HG02970 (cell line): ENCODE data around the gene LIPC.

Source experiments
- ATAC-seq: cut with Tn5 transposase; IDR thresholded peaks from one replicate; pipeline ENCODE4 v1.9.1; 2021; ENCODE audit warnings: mild to moderate bottlenecking, moderate library complexity, moderate number of reproducible peaks; ENCODE audit not compliant: unreplicated experiment, low FRiP score

Gene LIPC

DNA sequence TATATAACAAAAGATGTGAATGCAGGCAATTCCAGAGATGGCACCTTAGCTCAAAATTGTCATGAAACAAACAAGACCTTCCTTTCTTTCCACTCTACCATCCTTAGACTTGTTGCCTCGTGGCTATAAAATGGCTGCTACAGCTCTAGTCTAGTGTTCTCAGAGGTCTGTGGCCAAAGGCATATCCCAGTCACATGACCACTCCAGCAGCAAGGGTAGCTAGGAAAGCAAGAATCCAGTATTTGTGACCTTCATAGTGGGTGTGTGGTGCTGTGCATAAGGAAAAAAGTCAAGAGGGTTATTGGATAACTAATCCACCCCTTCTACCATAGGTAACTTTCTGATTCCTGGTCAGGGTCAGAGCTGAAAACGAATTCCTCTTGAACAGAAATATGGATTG is 27.1 kb upstream of the LIPC start:
- no peak for ATAC-seq

DNA sequence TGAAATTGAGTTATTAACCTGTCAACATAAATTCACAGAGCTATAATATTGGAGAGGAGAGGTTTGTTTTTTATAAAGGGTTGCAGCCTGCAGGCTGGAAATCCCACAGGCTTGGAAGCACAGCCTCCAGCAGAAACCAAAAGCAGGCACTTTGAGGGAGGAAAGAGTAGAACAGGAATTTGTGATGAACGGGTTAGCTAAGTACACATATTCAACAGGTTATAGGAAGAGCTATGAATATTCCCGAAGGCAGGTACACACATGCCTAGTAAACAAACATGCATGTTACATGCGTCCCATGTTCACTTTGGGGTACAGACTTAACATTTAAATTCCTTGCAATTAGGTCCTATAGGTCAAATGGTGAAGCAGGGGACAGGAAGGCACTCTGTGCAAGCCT is 25.9 kb upstream of the LIPC start:
- no peak for ATAC-seq

DNA sequence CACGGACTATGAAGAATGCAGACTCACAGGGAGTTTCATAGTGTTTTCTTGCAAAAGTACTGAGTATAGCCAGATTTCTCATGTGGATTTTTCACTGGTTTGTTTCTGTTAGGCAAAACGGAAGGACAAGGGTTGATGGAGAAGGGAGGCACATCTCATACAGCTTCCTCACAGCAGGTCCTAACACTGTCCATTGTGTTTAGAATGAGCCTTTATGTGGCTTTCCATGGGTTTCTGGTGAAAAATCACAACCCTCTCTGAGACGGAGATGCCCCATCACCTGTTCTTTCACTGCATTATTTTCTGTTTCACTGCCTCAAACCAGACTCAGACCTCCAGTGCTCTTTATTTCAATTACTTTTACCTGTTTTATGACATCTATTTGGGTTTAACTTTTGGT is 25.0 kb upstream of the LIPC start:
- no peak for ATAC-seq

DNA sequence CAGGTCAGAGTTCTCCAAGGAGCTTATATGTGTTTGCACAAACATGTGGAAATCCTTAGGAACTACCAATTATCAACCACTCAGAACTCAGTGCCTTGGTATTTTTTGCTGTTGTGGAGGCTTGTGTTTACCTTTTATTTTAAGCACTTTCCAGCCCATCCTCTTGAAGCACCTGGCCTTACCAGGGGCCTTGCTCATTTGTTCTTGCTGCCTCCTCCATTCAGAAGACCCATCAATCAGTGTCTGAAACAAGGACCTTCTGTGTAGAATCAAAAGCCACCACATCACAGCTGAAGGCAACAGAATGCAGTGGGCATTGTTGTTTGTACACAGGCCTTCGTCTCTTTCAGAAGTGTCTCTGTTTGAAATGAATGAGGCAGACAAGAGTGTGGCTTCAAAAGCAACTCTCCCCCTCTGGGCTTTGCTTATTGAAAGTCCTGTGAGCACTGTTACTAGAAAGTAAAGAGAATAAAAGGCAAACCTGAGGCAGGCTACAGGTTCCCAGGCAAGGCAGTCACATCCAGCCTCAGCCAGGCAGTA is 24.5 kb upstream of the LIPC start:
- ATAC-seq = no peak

DNA sequence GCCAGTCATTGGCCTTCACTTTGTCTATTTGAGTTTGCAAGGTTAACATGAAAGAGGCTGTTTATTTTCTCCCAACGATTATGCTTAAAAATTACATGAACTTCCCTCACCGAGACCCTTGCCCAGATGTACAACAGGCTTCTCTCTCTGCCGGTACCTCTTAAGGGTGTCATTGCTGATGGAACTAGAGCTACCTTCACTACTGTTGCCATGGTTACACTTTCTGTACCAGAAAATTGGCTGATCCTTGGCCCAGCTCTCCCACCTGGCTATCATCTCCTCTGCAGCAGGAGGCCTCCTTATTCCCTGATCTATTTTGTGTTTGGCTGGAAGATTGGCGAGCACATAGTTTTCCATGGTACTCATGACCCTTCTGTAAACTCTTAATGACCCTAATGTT is 24.0 kb upstream of the LIPC start:
- no peak for ATAC-seq

DNA sequence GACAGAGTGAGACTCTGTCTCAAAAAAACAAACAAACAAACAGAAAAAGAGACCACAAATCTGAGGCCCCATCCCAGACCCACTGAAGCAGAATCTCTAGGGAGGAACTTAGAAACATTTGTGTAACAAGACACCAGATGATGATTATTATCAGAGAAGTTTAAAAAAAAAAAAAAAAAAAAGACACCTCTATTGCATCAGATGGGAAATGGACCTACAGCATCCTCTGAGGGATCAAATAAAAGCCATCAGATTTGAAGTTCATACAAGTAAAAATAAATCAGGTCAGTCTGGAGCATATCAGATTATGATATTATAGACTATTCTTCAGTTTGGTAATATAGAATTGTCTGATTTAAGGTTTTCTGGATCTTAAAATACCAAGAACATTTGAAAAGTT is 21.9 kb upstream of the LIPC start:
- no peak for ATAC-seq

DNA sequence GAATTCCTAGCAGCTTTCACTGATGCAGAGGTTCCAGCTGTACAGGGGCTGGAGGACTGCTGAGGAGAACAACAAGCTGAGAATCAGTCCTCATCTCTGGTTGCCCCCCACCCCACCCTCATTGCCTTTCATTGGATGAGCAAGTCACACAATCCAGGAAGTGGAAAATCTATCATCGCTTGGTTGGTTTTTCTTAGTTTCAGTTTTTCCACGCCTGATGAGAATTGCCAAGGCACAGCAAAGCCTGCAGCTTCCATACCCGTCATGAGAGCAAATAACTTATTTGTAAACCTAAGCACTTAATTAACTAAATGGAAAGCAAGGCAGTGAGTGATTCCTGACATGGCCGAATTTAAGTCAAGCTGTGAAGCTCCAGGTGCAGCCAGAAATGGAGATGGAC is 21.4 kb upstream of the LIPC start:
- ATAC-seq = no peak

DNA sequence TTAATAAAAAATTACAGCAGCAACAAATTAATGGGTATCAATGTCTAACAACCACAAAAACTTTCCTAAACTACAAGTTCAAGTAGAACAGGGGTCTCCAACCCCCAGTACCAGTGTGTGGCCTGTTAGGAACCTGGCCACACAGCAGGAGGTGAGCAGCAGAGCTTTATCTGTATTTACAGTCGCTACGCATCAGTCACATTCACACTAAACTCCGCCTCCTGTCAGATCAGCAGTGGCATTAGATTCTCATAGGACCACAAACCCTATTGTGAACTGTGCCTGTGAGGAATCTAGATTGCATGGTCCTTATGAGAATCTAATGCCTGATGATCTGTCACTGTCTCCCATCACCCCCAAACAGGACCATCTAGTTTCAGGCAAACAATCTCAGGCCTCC is 18.5 kb upstream of the LIPC start:
- no peak for ATAC-seq

DNA sequence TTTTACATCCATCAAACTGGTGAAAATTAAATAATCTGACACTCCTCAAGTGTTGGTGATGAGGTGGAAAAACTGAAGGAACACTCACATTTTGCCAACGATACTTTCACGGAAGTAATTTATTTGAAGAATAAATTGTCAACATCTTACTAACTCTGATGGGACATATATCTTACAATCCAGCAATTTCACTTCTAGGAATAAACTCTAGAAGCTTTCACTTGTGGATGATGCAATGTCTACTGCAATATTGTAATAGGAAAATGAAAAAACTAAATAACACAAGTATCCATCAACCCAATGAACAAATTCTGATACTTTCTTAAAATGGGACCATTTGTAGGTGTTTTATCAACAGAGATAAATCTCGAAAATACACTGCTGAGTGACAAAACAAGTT is 16.2 kb upstream of the LIPC start:
- no peak for ATAC-seq

DNA sequence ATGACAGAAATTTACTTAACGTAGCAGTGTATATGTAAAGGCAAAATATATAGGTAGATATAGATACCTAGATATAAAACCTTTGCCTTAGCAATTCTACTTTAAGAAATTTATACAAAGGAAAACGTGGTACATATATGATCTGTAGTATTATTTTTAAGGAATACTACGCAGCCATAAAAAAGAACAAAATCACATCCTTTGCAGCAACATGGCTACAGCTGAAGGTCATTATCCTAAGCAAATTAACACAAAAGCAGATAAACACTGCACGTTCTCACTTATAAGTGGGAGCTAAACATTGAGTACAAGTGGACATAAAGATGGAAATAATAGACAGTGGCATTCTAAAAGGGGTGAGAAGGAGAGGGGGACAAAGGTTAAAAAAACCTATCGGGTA is 14.8 kb upstream of the LIPC start:
- no peak for ATAC-seq

DNA sequence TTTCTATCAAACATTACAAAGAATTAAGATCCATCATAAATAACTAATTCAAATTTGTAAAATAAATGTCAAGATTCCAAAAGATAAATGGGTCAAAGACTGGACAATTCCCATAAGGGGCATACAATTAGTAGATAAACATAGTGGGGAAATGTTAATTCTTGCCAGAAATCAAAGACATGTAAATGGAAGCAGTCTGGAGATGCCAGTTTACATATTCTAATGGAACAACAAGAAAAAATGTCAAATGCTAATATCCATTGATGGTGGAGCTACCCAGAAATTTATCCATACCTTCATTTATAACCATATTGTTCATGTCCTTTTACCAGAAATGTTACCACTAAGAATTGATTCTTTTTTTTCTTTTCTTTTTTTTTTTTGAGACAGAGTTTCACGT is 13.7 kb upstream of the LIPC start:
- no peak for ATAC-seq

DNA sequence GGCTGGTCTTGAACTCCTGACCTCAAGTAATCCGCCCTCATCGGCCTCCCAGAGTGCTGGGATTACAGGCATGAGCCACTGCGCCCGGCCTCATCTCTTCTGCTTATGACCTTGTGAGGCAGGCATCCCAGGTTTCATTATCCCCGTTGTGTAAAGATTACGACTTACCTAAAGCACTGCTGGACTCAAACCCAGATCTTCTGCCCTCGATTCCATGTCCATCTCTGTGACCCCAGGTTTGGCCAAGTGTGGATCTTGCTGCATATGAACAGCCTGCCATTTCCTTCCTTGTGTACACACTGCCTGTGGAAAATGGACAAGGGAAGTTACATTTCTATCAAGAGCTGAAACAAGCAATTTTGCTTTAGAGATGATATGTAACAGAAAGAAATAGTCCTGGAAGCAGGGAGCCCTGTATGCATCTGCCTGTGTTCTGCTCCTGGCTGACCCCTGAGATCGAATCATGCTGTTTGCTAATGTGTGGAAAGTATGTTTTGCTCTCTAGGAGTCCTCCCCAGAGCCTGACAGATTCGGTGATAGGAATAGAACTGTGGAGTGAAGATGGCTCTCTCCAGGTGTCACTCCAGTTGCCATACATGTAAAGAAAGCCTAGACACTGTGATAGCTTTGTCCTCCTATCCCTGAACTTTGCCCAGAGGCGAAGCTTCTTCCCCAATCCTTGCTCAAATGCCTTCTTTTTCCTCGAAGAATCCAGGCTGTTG is 11.8 kb upstream of the LIPC start:
- no peak for ATAC-seq

DNA sequence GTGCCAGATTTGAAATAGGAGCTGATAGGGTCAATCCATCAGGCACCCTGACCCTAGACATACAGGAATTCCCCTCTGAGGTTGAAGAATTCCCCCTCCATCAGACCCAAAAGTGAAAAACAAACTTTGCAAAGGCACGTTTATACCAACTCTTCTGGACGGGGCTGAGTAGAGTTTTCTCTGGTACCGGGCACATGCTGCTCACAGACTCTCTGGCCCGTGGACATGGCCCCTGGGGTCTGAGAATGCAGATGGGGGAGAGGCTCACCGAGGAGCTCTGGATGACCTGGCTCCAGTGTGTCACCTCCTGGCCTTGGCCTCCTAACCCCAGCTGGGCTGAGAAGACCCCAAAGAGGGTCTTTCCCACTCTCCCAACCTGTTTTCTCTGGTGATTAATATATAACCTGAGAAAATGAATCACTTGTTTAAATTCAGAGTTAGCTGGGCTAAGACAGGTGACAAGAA is 11.2 kb upstream of the LIPC start:
- no peak for ATAC-seq

DNA sequence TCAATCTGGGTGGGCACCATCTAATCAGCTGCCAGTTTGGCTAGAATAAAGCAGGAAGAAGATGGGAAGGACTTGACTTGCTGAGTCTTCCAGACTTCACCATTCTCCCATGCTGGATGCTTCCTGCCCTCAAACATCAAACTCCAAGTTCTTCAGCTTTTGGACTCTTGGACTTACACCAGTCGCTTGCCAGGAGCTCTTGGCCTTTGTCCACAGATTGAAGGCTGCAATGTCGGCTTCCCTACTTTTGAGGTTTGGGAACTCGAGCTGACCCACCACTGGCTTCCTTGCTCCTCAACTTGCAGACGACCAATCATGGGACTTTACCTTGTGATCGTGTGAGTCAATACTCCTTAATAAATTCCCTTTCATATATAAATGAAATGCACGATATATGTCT is 8.6 kb upstream of the LIPC start:
- ATAC-seq = no peak

DNA sequence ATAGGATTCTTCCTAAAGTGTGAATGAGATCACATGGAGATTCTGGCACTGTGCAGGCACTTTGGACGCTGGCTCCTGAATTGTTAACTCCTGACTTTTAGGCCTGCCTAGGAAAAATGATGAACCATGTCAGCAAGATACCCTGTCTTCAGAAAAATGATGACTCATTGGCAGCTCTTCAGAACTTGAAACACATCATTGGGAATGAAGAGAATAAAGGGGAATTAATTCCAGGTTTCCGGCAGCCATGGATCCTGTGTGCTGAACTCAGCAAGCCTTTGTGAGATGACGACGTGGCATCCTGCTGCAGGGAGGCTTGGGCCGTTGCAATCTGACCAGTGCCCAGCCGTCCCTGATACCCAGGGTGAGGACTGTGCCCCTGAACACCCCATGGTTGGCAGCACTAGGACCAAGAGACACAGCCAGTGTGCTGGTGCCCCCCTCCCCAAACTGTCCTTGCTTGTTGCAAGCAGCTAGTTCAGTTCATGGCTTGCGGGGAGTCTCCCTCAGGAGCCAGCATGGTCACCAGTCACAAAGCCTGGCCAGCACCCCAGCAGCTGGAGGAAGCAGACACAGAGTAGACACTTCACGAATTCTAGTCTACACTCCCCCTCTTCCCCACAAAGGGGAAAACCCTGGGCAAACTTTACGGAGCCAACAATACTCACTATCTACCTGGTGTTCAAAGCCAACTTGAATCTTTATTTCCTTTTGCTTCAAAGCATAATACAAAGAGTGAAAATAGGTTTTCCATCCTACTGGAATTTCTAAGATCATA is 7.8 kb upstream of the LIPC start:
- ATAC-seq = no peak

DNA sequence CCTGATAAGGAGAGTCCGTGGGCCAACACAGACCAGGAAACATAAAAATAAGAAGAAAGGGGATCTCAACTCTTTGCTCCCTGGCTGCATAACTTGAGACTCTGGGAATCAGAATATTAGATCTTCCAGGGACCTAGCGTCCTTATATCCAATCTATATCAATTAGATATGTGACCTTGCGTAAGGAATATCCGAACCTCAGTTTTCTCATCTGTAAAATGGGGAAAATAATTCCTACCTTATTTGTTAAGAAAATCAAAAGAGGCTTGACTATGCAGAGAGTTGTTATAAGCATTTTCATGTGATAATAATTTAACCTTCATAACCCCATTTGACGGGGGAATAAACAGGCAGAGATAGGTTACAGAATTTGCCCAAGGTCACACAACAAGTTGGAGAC is 7.1 kb upstream of the LIPC start:
- ATAC-seq = no peak

DNA sequence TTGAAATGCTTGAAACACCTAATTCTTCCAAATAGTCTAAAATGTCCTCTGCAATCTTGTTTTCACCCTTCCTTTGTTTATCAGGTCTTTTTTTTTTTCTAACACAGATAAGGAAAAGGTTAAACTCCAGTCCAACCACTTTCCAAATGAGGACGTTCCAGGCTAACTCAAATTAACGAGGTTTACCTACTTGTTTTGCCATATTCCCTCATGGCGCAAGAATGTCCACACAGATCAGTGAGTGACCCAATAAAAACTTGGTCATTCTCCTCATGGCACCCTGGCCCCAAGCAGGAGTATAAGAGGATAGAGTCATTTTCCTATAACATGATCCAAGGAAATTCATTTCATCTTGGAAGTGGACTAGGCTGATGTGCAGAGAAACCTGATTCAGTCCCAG is 6.6 kb upstream of the LIPC start:
- ATAC-seq = no peak

DNA sequence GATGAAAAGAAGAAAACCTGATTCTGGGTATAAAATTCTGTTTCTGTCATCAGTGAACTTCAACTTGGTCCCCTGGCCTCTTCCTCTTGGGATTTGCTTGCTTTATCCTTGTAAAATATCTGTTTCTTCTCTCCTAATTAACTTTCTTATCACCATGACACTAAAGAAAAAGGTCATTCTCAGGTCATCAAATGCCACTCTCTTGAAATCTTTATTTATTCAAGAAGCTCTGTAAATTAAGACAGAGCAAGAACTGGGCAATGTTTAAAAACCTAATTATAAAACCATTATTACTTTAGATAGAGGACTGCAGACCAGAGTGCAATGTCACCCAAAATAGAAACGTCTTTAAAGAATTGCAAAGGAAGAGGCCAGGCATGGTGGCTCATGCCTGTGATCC is 6.0 kb upstream of the LIPC start:
- no peak for ATAC-seq

DNA sequence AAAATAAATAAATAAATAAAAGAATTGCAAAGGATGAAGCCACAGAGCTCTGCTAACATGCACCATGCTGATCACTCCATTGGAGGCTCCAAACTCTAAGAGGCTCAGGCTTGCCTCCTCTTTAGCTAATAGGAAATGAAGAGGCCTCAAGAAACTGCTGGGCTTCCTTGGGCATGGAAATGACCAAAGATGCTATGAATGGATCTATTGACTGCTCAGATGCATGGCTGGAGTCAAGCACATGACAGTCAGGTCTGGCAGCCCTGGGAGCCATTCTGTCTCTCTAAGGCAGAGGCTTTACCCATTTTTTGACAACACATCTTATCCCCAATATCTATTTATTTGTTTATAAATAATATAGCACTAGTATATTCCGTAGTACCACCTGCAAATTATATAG is 5.3 kb upstream of the LIPC start:
- ATAC-seq = no peak

DNA sequence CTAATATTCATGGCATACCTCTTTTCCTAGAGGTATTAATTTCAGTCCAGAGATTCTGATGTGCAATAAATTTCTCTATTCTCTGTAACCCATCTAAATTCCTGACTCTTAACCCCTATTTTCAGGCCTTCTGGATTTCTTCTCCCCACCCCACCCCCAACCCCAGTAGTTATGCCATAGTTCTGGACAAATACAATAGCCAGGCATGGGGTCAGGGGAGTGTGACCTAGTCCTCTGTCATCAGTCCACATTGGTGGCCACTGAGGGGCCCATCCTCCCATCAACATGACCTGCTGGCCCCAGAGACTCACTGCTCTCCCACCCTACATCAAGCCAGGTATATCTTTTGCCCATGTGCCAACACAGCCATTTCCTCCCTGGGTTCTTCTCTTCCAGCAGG is 3.8 kb upstream of the LIPC start:
- no peak for ATAC-seq

DNA sequence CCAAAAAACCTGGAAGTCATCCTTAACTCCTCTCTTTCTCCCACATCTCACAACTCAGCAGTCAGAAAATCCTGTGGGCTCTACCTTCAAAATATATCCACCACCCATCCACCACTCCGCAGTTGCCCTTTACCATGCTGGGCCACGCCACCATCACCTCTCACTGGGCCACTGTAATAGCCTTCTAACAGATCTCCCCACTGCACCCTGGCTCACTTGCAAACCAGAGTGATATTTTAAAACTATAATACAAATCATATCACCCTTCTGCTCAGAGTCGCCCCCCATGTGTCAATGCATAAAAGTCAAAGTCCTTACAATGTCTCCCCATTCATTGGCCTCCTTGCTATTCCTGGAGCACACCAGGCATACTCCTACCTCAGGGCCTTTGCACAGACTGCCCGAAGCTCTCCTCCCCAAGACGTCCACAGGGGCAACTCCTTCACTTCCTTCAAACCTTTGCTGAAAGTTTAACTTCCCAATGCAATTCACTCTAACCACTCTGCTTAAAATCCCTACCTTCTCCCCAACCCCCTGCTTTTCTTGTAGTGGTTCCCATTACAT is 1.5 kb upstream of the LIPC start:
- ATAC-seq = no peak

DNA sequence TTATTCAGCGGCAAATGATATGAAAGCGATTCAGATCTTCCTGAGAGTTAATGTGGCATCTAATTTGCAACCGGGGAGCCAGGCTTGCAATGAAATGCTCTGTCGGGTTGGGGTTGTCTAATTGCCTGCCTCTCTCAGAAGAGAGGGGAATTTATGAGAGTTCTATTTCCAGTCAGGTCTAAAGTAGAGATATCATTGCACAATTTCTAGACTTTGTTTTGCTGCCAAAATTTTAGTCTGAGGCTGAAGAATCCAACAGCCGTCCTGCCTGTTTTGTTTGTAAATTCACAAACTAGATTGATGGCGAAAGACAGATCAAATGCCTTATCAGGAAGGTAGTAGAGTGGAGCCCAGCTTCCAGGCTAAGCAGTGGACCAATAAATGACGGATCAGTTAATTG is 610 bp downstream of the LIPC start:
- no peak for ATAC-seq
